AG04450 (cell line): ENCODE results near the gene TLX2. TPM values are rescaled to one million over a fixed set of nuclear protein-coding genes. Genes with fewer than 3 reads are reported as not detected.

Experiments used
- CTCF ChIA-PET: fragments of 300-600, 350-600 bp; formaldehyde crosslinking; extraction: SDS; loops from one replicate; lab custom pipeline; 2022; ENCODE audit warnings: antibody characterized with exemption, inconsistent platforms; lab: Charles Lee
- POLR2A ChIA-PET: fragments of 350-600 bp; formaldehyde crosslinking; extraction: SDS; loops from one replicate; lab custom pipeline; 2021; ENCODE audit warnings: antibody characterized with exemption, inconsistent platforms; lab: Yijun Ruan, JAX
- DNase-seq: peaks from one replicate; pipeline ENCODE4 v3.0.0-alpha.2; 2011; ENCODE audit warnings: low read depth, low spot score
- H3K27ac ChIP-seq: one replicate; pipeline ENCODE4 v1.5.1; 2012; ENCODE audit warnings: low read depth, low read length, control low read depth
- H3K27me3 ChIP-seq: one replicate; pipeline ENCODE4 v1.6.0; 2012; ENCODE audit warnings: low read length; ENCODE audit not compliant: control insufficient read depth, insufficient read depth
- H3K4me3 ChIP-seq: 2 replicates; pipeline ENCODE4 v1.5.1; 2011; ENCODE audit warnings: mild to moderate bottlenecking, low read depth, low read length, control low read depth
- H3K9me3 ChIP-seq: 2 replicates; pipeline ENCODE4 v1.5.1; 2012; ENCODE audit warnings: low read length; ENCODE audit not compliant: control insufficient read depth, insufficient read depth
- CTCF ChIP-seq: IDR thresholded peaks from 2 replicates; pipeline ENCODE4 v1.5.1; 2011; ENCODE audit warnings: low read depth, low read length, control low read depth, inconsistent platforms
- polyA plus RNA-seq: library from polyadenylated mRNA; depleted of rRNA; stranded (reverse); fragments of >200 nt; gene quantifications from 2 replicates; pipeline ENCODE4 v1.2.3, GENCODE V29; 2011

The TLX2 gene
- polyA plus RNA-seq, 1 experiment: not detected

DNA sequence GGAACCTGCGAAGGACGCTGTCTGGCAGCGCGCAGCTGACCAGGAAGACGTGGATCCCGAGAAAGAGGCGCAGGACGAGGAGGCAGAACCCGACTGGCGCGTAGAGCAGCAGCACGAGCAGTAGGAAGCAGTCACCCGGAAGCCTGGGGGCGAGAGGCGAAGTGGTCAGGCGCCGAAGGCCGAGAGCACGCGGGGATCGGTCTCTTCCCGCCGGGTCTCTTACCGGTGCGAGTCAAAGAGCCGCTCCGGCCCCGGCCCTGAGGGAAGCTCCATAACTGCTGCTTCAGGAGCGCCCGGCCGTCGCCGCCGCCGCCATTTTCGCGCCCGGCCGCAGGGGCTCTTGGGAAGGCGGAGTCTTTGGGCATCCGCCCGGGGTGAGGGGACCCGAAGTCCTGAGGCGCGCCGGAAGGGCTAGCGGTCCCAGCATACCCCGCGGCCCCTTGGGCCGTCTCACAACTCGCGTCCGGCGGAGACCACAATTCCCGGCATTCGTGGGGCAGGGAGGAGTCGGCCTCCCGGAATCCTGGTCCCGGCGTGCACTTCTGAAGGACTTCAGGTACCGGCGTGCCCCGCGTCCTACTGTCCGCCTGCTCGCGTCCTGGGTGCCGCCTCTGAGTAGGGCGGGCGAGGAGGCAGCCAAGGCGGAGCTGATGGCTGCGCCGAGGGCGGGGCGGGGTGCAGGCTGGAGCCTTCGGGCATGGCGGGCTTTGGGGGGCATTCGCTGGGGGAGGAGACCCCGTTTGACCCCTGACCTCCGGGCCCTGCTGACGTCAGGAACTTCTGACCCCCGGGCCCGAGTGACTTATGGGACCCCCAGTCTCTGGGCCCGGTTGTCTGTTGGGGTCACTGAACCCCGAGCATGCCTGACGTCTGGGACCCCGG lies 15.3 kb downstream of the TLX2 start, which contains the start of the genes AUP1 and HTRA2:
AUP1 (minus strand) TSS at position 350 of the 882 bp plus-strand sequence; CDS start at position 273, 77 bp downstream.
HTRA2 (plus strand) TSS at position 577 of the 882 bp plus-strand sequence; CDS start at position 651, 74 bp downstream.
- CTCF ChIA-PET: interaction anchor here (0.7 to 1.8 kb wide), 2 partner anchors 46 to 59 kb away, joined by 3 to 9 read pairs; partner anchors contain the start of genes CCDC142 and TTC31
- no peak for TF ChIP-seq CTCF
- peaks cover 10% of the 10 kb centered on the region; the same call in 1 of the 2 replicates for H3K9me3 ChIP-seq
- POLR2A ChIA-PET: interaction anchor here (0.6 to 2.0 kb wide), 9 partner anchors 24 to 71 kb away, joined by 3 to 16 read pairs (median 4); partner anchors contain the start of genes CCDC142, LBX2, LOXL3 and TTC31
- peak within 1 kb of the TSS; percentile 100 for H3K4me3 ChIP-seq
- H3K27me3 ChIP-seq: no peaks in the 10 kb centered on the region
- H3K27ac ChIP-seq: peak within 1 kb of the TSS; percentile 77
- peak; percentile 98 for DNase-seq

GRCh38 chr2:74530239-74531187 lies 16.3 kb downstream of the TLX2 start:
- CTCF ChIA-PET: interaction anchor here (1.8 to 4.0 kb wide), 3 partner anchors 47 to 57 kb away, joined by 9 to 42 read pairs (median 12); partner anchors contain the start of genes CCDC142 and TTC31

DNA sequence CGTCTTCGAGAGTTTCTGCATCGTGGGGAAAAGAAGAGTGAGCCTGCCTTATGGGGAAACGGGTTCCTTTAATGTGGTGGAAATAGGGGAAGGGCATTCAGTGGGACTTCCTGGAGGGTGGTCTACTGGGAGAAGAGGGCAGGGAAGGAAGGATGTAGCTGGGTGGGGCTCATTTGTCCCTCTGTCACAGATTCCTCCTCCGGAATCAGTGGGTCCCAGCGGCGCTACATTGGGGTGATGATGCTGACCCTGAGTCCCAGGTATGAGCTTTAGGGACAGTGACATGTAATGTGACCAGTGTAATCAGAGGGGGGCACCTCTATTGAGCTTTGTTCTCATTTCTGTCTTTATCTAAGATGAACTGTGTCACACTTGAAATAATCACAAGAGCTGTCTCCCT lies 17.4 kb downstream of the TLX2 start:
- POLR2A ChIA-PET: interaction anchor here (0.6 to 1.7 kb wide), 4 partner anchors 57 to 92 kb away, joined by 3 to 7 read pairs (median 4); partner anchors contain the start of gene WBP1
- no peak for DNase-seq
- peaks cover 8% of the 10 kb centered on the region; the same call in 1 of the 2 replicates for H3K9me3 ChIP-seq
- no peaks in the 10 kb centered on the region for H3K27me3 ChIP-seq
- TF ChIP-seq CTCF: no peak
- H3K27ac ChIP-seq: no peak overlapping the region
- no peak overlapping the region for H3K4me3 ChIP-seq
- CTCF ChIA-PET: interaction anchor here (0.6 to 4.0 kb wide), 9 partner anchors 48 to 282 kb away, joined by 3 to 42 read pairs (median 3); partner anchors contain the start of genes CCDC142, TTC31 and WBP1

More at GRCh38 chr2:74530239-74531187, 16.3 kb downstream of the TLX2 start:
- H3K4me3 ChIP-seq: peak overlapping the region; percentile 100
- H3K9me3 ChIP-seq: peaks cover 10% of the 10 kb centered on the region; the same call in 1 of the 2 replicates
- POLR2A ChIA-PET: interaction anchor here (0.6 to 2.0 kb wide), 12 partner anchors 23 to 72 kb away, joined by 3 to 16 read pairs (median 4); partner anchors contain the start of genes CCDC142, LBX2, LOXL3 and TTC31
- H3K27me3 ChIP-seq: no peaks in the 10 kb centered on the region
- DNase-seq: no peak
- no peak for TF ChIP-seq CTCF
- peak overlapping the region; percentile 21 for H3K27ac ChIP-seq

DNA sequence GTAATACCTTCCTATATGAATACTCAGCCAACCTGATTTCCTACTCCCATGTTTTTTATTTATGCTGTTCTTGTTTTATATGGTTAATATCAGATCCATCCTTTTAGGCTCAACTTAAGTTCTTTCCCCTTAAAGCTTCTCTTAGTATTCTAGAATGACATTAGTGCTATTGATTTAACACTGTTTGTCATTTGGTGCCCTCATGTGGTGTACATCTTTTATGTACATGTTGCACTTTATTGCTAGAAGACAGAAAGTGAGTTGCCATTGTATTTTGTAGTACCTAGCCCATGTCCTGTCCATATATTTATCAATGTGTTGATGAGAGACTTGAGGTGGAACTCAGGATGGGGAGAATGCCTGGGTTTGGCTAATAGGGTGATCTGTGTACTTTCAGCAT lies 18.0 kb downstream of the TLX2 start:
- CTCF ChIA-PET: interaction anchor here (0.6 to 4.0 kb wide), 9 partner anchors 48 to 282 kb away, joined by 3 to 42 read pairs (median 3); partner anchors contain the start of genes CCDC142, TTC31 and WBP1
- no peak for DNase-seq
- H3K9me3 ChIP-seq: peaks cover 4% of the 10 kb centered on the region; the same call in 1 of the 2 replicates
- H3K27ac ChIP-seq: peak overlapping the region; percentile 1
- POLR2A ChIA-PET: interaction anchor here (0.7 to 0.8 kb wide), 3 partner anchors 23 to 92 kb away, joined by 3 read pairs; partner anchors contain the start of genes CCDC142 and TTC31
- no peak overlapping the region for H3K4me3 ChIP-seq
- no peaks in the 10 kb centered on the region for H3K27me3 ChIP-seq
- 0 out of 2 replicates have a peak, but pooled peaks have one; percentile 31 for TF ChIP-seq CTCF
